ENCODE data around the gene SP3. TPM values are rescaled to one million over a fixed set of nuclear protein-coding genes. Genes with fewer than 3 reads are reported as not detected.

The SP3 gene
- total RNA-seq, 2 donors from 2014 or later, result 70.0 to 74.4 TPM

DNA sequence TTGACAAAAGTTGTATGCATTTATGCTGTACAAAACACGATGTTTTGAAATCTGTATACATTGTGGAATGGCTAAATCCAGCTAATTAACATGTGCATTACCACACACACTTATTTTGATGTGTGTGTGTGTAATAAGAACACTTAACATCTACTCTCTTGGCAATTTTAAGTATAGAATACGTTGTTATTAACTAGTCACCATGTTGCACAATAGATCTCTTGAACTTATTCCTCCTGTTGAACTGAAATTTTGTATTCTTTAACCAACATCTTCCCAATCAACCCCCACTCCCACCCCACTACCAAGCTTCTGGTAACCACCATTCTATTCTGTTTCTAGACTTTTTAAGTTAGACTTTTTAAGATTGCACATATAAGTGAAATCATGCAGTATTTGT is 16.3 kb upstream of the SP3 start:
- Histone ChIP-seq H3K36me3 (no peaks in the 10 kb centered on the region), H3K4me1 (ENCODE audit: control insufficient read depth in 1 of 2, low read depth in 2 of 2) (peaks cover 30 to 49% of the 10 kb centered on the region in 2 donors), H3K27me3 (replicated peaks; ENCODE audit: insufficient read depth) (no peaks in the 10 kb centered on the region), H3K4me3 (no peak overlapping the region), H3K27ac (no peak overlapping the region), H3K9me3 (no peaks in the 10 kb centered on the region)
- no peak for DNase-seq (ENCODE audit: low spot score)
- TF ChIP-seq, protein P1, sequence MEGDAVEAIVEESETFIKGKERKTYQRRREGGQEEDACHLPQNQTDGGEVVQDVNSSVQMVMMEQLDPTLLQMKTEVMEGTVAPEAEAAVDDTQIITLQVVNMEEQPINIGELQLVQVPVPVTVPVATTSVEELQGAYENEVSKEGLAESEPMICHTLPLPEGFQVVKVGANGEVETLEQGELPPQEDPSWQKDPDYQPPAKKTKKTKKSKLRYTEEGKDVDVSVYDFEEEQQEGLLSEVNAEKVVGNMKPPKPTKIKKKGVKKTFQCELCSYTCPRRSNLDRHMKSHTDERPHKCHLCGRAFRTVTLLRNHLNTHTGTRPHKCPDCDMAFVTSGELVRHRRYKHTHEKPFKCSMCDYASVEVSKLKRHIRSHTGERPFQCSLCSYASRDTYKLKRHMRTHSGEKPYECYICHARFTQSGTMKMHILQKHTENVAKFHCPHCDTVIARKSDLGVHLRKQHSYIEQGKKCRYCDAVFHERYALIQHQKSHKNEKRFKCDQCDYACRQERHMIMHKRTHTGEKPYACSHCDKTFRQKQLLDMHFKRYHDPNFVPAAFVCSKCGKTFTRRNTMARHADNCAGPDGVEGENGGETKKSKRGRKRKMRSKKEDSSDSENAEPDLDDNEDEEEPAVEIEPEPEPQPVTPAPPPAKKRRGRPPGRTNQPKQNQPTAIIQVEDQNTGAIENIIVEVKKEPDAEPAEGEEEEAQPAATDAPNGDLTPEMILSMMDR (IDR thresholded peaks at IDR 0.05), result no peak
- no peak for ATAC-seq (ENCODE audit: insufficient number of reproducible peaks, low FRiP score, low read depth)

DNA sequence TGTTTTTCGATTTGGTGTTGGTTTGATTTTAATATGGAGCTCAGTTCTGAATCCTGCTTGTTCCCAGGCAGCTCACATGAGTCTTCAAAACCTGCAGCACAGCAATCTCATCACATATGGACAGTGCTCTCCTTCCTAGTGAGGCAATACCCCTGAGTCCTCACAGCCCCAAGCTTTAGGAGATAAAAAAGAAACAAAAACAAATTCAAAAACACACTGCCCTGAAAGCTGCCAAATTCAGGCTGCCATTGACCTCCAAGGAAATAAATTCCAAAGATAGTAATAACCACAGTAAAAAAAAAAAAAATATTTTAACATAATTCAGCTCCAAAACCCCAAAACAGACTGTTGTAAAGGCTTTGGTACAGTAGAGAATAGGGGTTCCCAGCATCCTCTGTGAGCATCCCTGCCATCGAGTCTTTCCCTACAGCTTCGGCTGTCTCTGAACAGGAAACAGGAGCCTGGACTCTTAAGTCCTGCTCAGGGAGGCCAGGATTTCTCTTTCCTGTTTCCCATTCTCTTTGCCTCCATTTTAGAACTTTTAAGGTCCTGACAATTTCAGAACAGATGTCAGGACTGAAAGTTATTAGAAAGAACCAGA is 14.7 kb upstream of the SP3 start:
- ATAC-seq (ENCODE audit: insufficient number of reproducible peaks, low FRiP score, low read depth), result no peak

DNA sequence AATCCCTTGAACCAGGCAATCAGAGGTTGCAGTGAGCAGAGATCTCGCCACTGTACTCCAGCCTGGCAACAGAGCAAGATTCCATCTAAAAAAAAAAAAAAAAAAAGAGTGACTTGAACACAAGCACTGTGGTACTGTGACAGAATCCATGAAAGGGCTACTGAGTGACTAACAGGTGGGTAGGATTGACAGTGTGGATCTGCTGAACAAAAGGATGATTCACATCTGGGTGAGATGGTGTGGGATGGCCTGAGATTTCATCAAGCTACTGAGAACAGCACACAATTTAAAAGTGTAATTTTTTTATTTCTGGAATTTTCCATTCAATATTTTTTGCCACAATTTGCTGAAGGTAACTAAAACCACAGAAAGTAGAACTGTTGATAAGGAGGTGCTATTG is 13.3 kb upstream of the SP3 start:
- no peak for ATAC-seq (ENCODE audit: insufficient number of reproducible peaks, low FRiP score, low read depth)
- TF ChIP-seq, protein P1 (IDR thresholded peaks at IDR 0.05), result no peak
- no peaks in the 10 kb centered on the region for H3K36me3 ChIP-seq
- no peaks in the 10 kb centered on the region for H3K27me3 ChIP-seq (replicated peaks; ENCODE audit: insufficient read depth)
- no peak overlapping the region for H3K4me3 ChIP-seq
- H3K4me1 ChIP-seq (ENCODE audit: control insufficient read depth in 1 of 2, low read depth in 2 of 2), result peaks cover 9 to 20% of the 10 kb centered on the region in 2 donors
- DNase-seq (ENCODE audit: low spot score), result no peak
- H3K27ac ChIP-seq, result no peak overlapping the region
- H3K9me3 ChIP-seq, result no peaks in the 10 kb centered on the region

More for the DNA sequence above, 14.7 kb upstream of the SP3 start:
- H3K36me3 ChIP-seq, result no peaks in the 10 kb centered on the region
- no peak overlapping the region for H3K27ac ChIP-seq
- H3K4me3 ChIP-seq, result no peak overlapping the region
- H3K4me1 ChIP-seq (ENCODE audit: control insufficient read depth in 1 of 2, low read depth in 2 of 2), result peaks cover 16 to 33% of the 10 kb centered on the region in 2 donors
- DNase-seq (ENCODE audit: low spot score), result no peak
- H3K27me3 ChIP-seq (replicated peaks; ENCODE audit: insufficient read depth), result no peaks in the 10 kb centered on the region
- TF ChIP-seq, protein P1 (IDR thresholded peaks at IDR 0.05), result no peak
- no peaks in the 10 kb centered on the region for H3K9me3 ChIP-seq

DNA sequence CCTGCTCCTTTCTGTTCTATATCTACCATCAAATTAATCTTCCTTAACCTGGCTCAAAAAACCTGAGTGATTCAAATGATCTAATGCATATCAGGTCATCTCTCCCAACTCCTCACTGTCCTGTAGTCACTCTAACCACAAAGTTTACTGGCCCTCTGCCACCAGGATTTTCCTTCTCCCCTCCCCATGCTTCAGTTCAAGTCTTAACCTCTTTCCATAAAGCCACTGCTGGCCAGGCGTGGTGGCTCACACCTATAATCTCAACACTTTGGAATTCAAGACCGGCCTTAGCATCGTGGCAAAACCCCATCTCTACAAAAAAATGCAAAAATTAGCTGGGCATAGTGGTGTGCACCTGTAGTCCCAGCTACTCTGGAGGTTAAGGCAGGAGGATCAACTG is 7.5 kb upstream of the SP3 start:
- no peaks in the 10 kb centered on the region for H3K36me3 ChIP-seq
- DNase-seq (ENCODE audit: low spot score) (no peak), ATAC-seq (ENCODE audit: insufficient number of reproducible peaks, low FRiP score, low read depth) (no peak)
- H3K27me3 ChIP-seq (replicated peaks; ENCODE audit: insufficient read depth), result no peaks in the 10 kb centered on the region
- H3K4me1 ChIP-seq (ENCODE audit: control insufficient read depth in 1 of 2, low read depth in 2 of 2), result peaks cover 3 to 12% of the 10 kb centered on the region in 2 donors
- H3K4me3 ChIP-seq, result no peak overlapping the region
- TF ChIP-seq, protein P1 (IDR thresholded peaks at IDR 0.05), result no peak
- H3K9me3 ChIP-seq, result no peaks in the 10 kb centered on the region
- no peak overlapping the region for H3K27ac ChIP-seq

DNA sequence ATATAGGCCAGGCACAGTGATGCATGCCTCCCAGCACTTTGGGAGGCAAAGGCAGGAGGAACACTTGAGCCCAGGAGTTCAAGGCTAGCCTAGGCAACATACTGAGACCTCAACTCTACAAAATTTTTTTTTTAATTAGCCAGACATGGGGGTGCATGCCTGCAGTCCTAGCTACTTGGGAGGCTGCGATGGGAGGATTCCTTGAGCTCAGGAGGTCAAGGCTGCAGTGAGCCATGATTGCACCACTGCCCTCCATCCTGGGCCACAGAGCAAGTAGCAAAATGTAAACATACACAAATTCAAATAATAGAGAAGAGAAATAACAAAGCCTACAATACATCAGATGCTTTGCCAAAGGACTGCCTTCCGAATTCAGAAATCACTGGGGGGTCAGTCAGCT is 7.0 kb upstream of the SP3 start:
- ATAC-seq (ENCODE audit: insufficient number of reproducible peaks, low FRiP score, low read depth) (no peak), DNase-seq (ENCODE audit: low spot score) (no peak)
- H3K4me1 ChIP-seq (ENCODE audit: control insufficient read depth in 1 of 2, low read depth in 2 of 2), result peaks cover 3 to 13% of the 10 kb centered on the region in 2 donors
- no peaks in the 10 kb centered on the region for H3K36me3 ChIP-seq
- no peaks in the 10 kb centered on the region for H3K9me3 ChIP-seq
- TF ChIP-seq, protein P1 (IDR thresholded peaks at IDR 0.05), result no peak
- no peaks in the 10 kb centered on the region for H3K27me3 ChIP-seq (replicated peaks; ENCODE audit: insufficient read depth)
- H3K27ac ChIP-seq, result no peak overlapping the region
- H3K4me3 ChIP-seq, result no peak overlapping the region
